IMR-90 (cell line): Measurements from ENCODE around the gene CD151. TPM values are rescaled to one million over a fixed set of nuclear protein-coding genes. Genes with fewer than 3 reads are reported as not detected.

Source experiments
- ATAC-seq: fragments of 200-7000 bp; cut with Tn5 transposase; 2 replicates; pipeline ENCODE4 v1.9.1; 2020; ENCODE audit warnings: low read depth, mild to moderate bottlenecking, moderate library complexity
- BruUV-seq: library from RNA; stranded (reverse); fragments of 400-500 nt; replicated peaks from 2 replicates; lab custom pipeline; 2021; lab: Mats Ljungman, UMichigan
- CTCF ChIA-PET: fragments of 300-600 bp; formaldehyde crosslinking; extraction: SDS; loops from one replicate; lab custom pipeline; 2021; ENCODE audit warnings: antibody characterized with exemption; lab: Yijun Ruan, JAX
- POLR2A ChIA-PET: fragments of 300-600 bp; sonication (Branson Sonifier 250); formaldehyde crosslinking; loops from one replicate; lab custom pipeline; 2022; ENCODE audit warnings: antibody characterized with exemption; ENCODE audit not compliant: unreplicated experiment; lab: Charles Lee
- DNase-seq: peaks from one replicate; pipeline ENCODE4 v3.0.0; 2013
- H2AFZ ChIP-seq: replicated peaks from 2 replicates; pipeline ENCODE3; 2013; ENCODE audit warnings: low read length, mild to moderate bottlenecking; ENCODE audit not compliant: poor library complexity
- H2AK5ac ChIP-seq: 2 replicates; pipeline ENCODE4 v1.6.1; 2013; ENCODE audit warnings: low read depth, low read length, inconsistent platforms
- H2AK9ac ChIP-seq: replicated peaks from 2 replicates; pipeline ENCODE3; 2013; ENCODE audit warnings: mild to moderate bottlenecking, low read depth, low read length, moderate library complexity; ENCODE audit not compliant: poor library complexity
- H2BK120ac ChIP-seq: 2 replicates; pipeline ENCODE4 v1.6.1; 2013; ENCODE audit warnings: low read depth, low read length, inconsistent platforms
- H2BK15ac ChIP-seq: 3 replicates; pipeline ENCODE4 v1.6.1; 2013; ENCODE audit warnings: low read depth, low read length, inconsistent platforms
- H2BK20ac ChIP-seq: 2 replicates; pipeline ENCODE4 v1.6.1; 2013; ENCODE audit warnings: low read depth, mild to moderate bottlenecking, inconsistent platforms, low read length, moderate library complexity
- H2BK5ac ChIP-seq: 2 replicates; pipeline ENCODE4 v1.6.1; 2013; ENCODE audit warnings: mild to moderate bottlenecking, low read depth, low read length, inconsistent platforms; ENCODE audit not compliant: poor library complexity, severe bottlenecking
- H3K14ac ChIP-seq: replicated peaks from 2 replicates; pipeline ENCODE4 v1.6.1; 2013; ENCODE audit warnings: low read depth, low read length, inconsistent platforms
- H3K18ac ChIP-seq: 2 replicates; pipeline ENCODE4 v1.6.1; 2013; ENCODE audit warnings: low read depth, low read length, control low read depth
- H3K23ac ChIP-seq: 2 replicates; pipeline ENCODE4 v1.6.1; 2013; ENCODE audit warnings: low read depth, low read length, inconsistent platforms
- H3K27ac ChIP-seq: 2 replicates; pipeline ENCODE4 v1.5.1; 2013; ENCODE audit warnings: mild to moderate bottlenecking, control low read depth, low read length; ENCODE audit not compliant: insufficient read depth
- H3K27me3 ChIP-seq: 2 replicates; pipeline ENCODE4 v1.6.1; 2013; ENCODE audit warnings: low read length; ENCODE audit not compliant: control insufficient read depth, insufficient read depth
- H3K36me3 ChIP-seq: 2 replicates; pipeline ENCODE4 v1.6.1; 2013; ENCODE audit warnings: low read length, mixed read lengths; ENCODE audit not compliant: control insufficient read depth, insufficient read depth
- H3K4ac ChIP-seq: 2 replicates; pipeline ENCODE4 v1.6.1; 2013; ENCODE audit warnings: low read depth, low read length, inconsistent platforms
- H3K4me1 ChIP-seq: 2 replicates; pipeline ENCODE4 v1.6.1; 2013; ENCODE audit warnings: low read length, mixed read lengths; ENCODE audit not compliant: control insufficient read depth, insufficient read depth
- H3K4me2 ChIP-seq: 2 replicates; pipeline ENCODE4 v1.6.1; 2013; ENCODE audit warnings: low read depth, mild to moderate bottlenecking, control low read depth, low read length, moderate library complexity
- H3K4me3 ChIP-seq: 2 replicates; pipeline ENCODE4 v1.5.1; 2013; ENCODE audit warnings: low read depth, mild to moderate bottlenecking, control low read depth, low read length, moderate library complexity; ENCODE audit not compliant: insufficient read depth
- H3K56ac ChIP-seq: 2 replicates; pipeline ENCODE4 v1.6.1; 2013; ENCODE audit warnings: low read length, inconsistent platforms; ENCODE audit not compliant: insufficient read depth; ENCODE audit errors: extremely low read depth
- H3K79me1 ChIP-seq, 2 experiments: 2 replicates each; pipeline ENCODE4 v1.6.1; 2013; ENCODE audit warnings: low read length in 2 of 2, inconsistent platforms in 1 of 2, low read depth in 1 of 2
- H3K9ac ChIP-seq: 2 replicates; pipeline ENCODE4 v1.6.1; 2013; ENCODE audit warnings: low read depth, low read length, control low read depth
- H3K9me1 ChIP-seq: 2 replicates; pipeline ENCODE4 v1.6.1; 2013; ENCODE audit warnings: low read length, inconsistent platforms; ENCODE audit not compliant: insufficient read depth
- H3K9me3 ChIP-seq: 2 replicates; pipeline ENCODE4 v1.6.1; 2013; ENCODE audit warnings: low read length; ENCODE audit not compliant: control insufficient read depth, insufficient read depth
- H4K20me1 ChIP-seq: 2 replicates; pipeline ENCODE4 v1.6.1; 2013; ENCODE audit warnings: low read length, inconsistent platforms; ENCODE audit not compliant: insufficient read depth
- H4K5ac ChIP-seq: 2 replicates; pipeline ENCODE4 v1.6.1; 2013; ENCODE audit warnings: mild to moderate bottlenecking, low read depth, low read length, control low read depth
- H4K8ac ChIP-seq, 2 experiments: 2 replicates each; pipeline ENCODE4 v1.6.1; 2013; ENCODE audit warnings: low read depth in 2 of 2, low read length in 2 of 2, control low read depth in 1 of 2, inconsistent platforms in 1 of 2
- H4K91ac ChIP-seq: 2 replicates; pipeline ENCODE4 v1.6.1; 2013; ENCODE audit warnings: low read depth, low read length, inconsistent platforms; ENCODE audit not compliant: insufficient read depth
- CHD1 ChIP-seq: IDR thresholded peaks from 2 replicates; pipeline ENCODE4 v1.6.1; 2012; ENCODE audit warnings: low read depth, low read length, improper control_type of control experiment
- FOS ChIP-seq: fragments of 150-350 bp; IDR thresholded peaks from 2 replicates; pipeline ENCODE4 v1.6.1; 2016; ENCODE audit warnings: low read depth, low read length
- MAZ ChIP-seq: IDR thresholded peaks from 2 replicates; pipeline ENCODE4 v1.6.1; 2012; ENCODE audit warnings: low read depth, mild to moderate bottlenecking, low read length, improper control_type of control experiment, moderate library complexity, borderline replicate concordance
- MXI1 ChIP-seq: IDR thresholded peaks from 2 replicates; pipeline ENCODE4 v1.6.1; 2012; ENCODE audit warnings: low read depth, mild to moderate bottlenecking, low read length, moderate library complexity, borderline replicate concordance
- POLR2A ChIP-seq: IDR thresholded peaks from 2 replicates; pipeline ENCODE4 v1.6.1; 2012; ENCODE audit warnings: mild to moderate bottlenecking, low read depth, low read length
- RAD21 ChIP-seq: IDR thresholded peaks from 2 replicates; pipeline ENCODE4 v1.6.1; 2012; ENCODE audit warnings: low read length, improper control_type of control experiment
- RCOR1 ChIP-seq: IDR thresholded peaks from 2 replicates; pipeline ENCODE4 v1.6.1; 2012; ENCODE audit warnings: mild to moderate bottlenecking, low read length, improper control_type of control experiment; ENCODE audit not compliant: insufficient replicate concordance
- RFX5 ChIP-seq: IDR thresholded peaks from 2 replicates; pipeline ENCODE4 v1.8.0; 2012; ENCODE audit warnings: low read depth, mild to moderate bottlenecking, low read length, moderate library complexity
- WGBS, 2 experiments: methylation state at CpG; one replicate each; pipeline versions ENCODE4 v1.1.5 to v1.1.7; 2013; ENCODE audit warnings: missing lambda C conversion rate in 2 of 2; ENCODE audit not compliant: insufficient read length in 1 of 2; ENCODE audit errors: extremely low coverage in 2 of 2; 5-methylcytosine and 5-hydroxymethylcytosine counted together
- dilution Hi-C: fragments of 300-500 bp; cut with HindIII; formaldehyde crosslinking; loops from one replicate; pipeline ENCODE4 v1.14.3; 2018; ENCODE audit warnings: low sequenced_read_pairs; ENCODE audit not compliant: unreplicated experiment
- in situ Hi-C: fragments of 300-500 bp; cut with MboI; formaldehyde crosslinking; loops from 3 replicates; pipeline ENCODE4 v1.14.3; 2019; ENCODE audit warnings: low sequenced_read_pairs, inconsistent platforms, mixed read lengths
- intact Hi-C: fragments of 100-400 bp; cut with micrococcal nuclease; formaldehyde crosslinking; loops from 2 replicates; pipeline ENCODE4 v1.10.0; 2022
- polyA plus RNA-seq, 3 experiments: library from polyadenylated mRNA; depleted of rRNA; stranded (reverse); fragments of >200 nt; gene quantifications; 2 replicates each; pipeline ENCODE4 v1.2.3, GENCODE V29; 2012; ENCODE audit warnings: low replicate concordance in 1 of 3
- total RNA-seq: library from RNA; depleted of rRNA; stranded (reverse); fragments of >200 nt; gene quantifications from 2 replicates; pipeline ENCODE4 v1.2.3, GENCODE V29; 2012
- TF ChIP-seq, protein P1 (sequence below): fragments of 150-350 bp; IDR thresholded peaks from 2 replicates; pipeline ENCODE4 v1.6.1; 2017; ENCODE audit warnings: mild to moderate bottlenecking, antibody characterized with exemption, low read length, low read depth
- TF ChIP-seq, protein P2 (sequence below): conservative IDR thresholded peaks from 2 replicates; pipeline ENCODE4 v1.5.1; 2012; ENCODE audit warnings: mild to moderate bottlenecking, low read depth, low read length, improper control_type of control experiment

The CD151 gene
- total and polyA plus RNA-seq, 2 of the 4 experiments (the other 2 are of a cell fraction) = 1,150 to 1,267 TPM

DNA sequence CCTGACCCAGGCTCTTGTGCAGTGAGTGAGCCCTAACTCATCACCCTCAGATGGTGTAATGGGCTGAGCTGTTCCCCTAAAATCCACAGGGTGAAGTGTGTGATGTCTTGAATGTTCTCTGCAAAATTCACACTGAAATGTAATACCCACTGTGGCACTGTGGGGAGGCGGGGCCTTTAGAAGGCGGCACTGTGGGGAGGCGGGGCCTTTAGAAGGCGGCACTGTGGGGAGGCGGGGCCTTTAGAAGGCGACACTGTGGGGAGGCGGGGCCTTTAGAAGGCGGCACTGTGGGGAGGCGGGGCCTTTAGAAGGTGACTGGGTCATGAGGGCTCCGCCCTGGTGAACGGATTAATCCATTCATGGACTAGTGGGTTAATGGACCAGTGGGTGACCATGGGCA is 44.8 kb downstream of the CD151 start:
- no peak overlapping the region for H4K91ac ChIP-seq
- CTCF ChIA-PET = no interaction called here
- no peak overlapping the region for H3K9ac ChIP-seq
- in situ Hi-C loops (no loop called here), dilution Hi-C loops (no loop called here), intact Hi-C loops (no loop called here)
- ATAC-seq = 0 out of 2 replicates have a peak, but pooled peaks have one; percentile 9
- no peak overlapping the region for H3K4me3 ChIP-seq
- no peak overlapping the region for H2AK5ac ChIP-seq
- H2BK20ac ChIP-seq = no peak overlapping the region
- H3K56ac ChIP-seq = no peak overlapping the region
- no peaks in the 10 kb centered on the region for H3K9me3 ChIP-seq
- no peak overlapping the region for H4K8ac ChIP-seq
- no peak overlapping the region for H3K18ac ChIP-seq
- DNase-seq = no peak
- no peak overlapping the region for H4K5ac ChIP-seq
- POLR2A ChIA-PET = no interaction called here
- 87% methylated on average over 3 of the region's 11 CpGs; no CpG with 5 or more reads in 1 of the 2 experiments for WGBS, 2 experiments
- no peak overlapping the region for H2BK120ac ChIP-seq
- H3K14ac ChIP-seq = no peak overlapping the region
- no peaks in the 10 kb centered on the region; the same call in 1 of the 2 replicates for H3K4me1 ChIP-seq
- H3K9me1 ChIP-seq = no peaks in the 10 kb centered on the region; the same call in 1 of the 2 replicates
- H2BK5ac ChIP-seq = no peak overlapping the region
- no peaks in the 10 kb centered on the region; the same call in 1 of the 2 replicates for H4K20me1 ChIP-seq
- no TSS peak for BruUV-seq
- no peak overlapping the region for H3K4ac ChIP-seq
- no peak overlapping the region for H2AK9ac ChIP-seq
- H2BK15ac ChIP-seq = no peak overlapping the region
- H3K27me3 ChIP-seq = no peaks in the 10 kb centered on the region
- TF ChIP-seq CHD1 (no peak), POLR2A (no peak), MAZ (no peak), RFX5 (no peak), MXI1 (no peak), FOS (no peak), RAD21 (no peak), RCOR1 (no peak)
- TF ChIP-seq, protein P1, sequence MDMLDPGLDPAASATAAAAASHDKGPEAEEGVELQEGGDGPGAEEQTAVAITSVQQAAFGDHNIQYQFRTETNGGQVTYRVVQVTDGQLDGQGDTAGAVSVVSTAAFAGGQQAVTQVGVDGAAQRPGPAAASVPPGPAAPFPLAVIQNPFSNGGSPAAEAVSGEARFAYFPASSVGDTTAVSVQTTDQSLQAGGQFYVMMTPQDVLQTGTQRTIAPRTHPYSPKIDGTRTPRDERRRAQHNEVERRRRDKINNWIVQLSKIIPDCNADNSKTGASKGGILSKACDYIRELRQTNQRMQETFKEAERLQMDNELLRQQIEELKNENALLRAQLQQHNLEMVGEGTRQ = no peak
- TF ChIP-seq, protein P2, sequence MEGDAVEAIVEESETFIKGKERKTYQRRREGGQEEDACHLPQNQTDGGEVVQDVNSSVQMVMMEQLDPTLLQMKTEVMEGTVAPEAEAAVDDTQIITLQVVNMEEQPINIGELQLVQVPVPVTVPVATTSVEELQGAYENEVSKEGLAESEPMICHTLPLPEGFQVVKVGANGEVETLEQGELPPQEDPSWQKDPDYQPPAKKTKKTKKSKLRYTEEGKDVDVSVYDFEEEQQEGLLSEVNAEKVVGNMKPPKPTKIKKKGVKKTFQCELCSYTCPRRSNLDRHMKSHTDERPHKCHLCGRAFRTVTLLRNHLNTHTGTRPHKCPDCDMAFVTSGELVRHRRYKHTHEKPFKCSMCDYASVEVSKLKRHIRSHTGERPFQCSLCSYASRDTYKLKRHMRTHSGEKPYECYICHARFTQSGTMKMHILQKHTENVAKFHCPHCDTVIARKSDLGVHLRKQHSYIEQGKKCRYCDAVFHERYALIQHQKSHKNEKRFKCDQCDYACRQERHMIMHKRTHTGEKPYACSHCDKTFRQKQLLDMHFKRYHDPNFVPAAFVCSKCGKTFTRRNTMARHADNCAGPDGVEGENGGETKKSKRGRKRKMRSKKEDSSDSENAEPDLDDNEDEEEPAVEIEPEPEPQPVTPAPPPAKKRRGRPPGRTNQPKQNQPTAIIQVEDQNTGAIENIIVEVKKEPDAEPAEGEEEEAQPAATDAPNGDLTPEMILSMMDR = no peak
- H3K79me1 ChIP-seq = no peaks in the 10 kb centered on the region
- H2AFZ ChIP-seq = no peak overlapping the region
- no peak overlapping the region for H3K27ac ChIP-seq
- H3K36me3 ChIP-seq = peaks cover 11% of the 10 kb centered on the region
- no peak overlapping the region for H3K4me2 ChIP-seq
- H3K23ac ChIP-seq = no peak overlapping the region
